Gastrocnemius medialis (tissue), 4 donors: ENCODE measurements around the gene ZIC2. TPM values are rescaled to one million over a fixed set of nuclear protein-coding genes. Genes with fewer than 3 reads are reported as not detected.
"Not testable (repeated sequence)": the region's sequence is repeated elsewhere in the genome, so short reads cannot be mapped to it uniquely, and the experiment has no call there.

Experiments
- ATAC-seq, 2 donors: fragments of 150-250 bp; one replicate each; pipeline ENCODE4 v1.9.1; 2016
- DNase-seq, 2 donors: peaks; one replicate each; pipeline ENCODE4 v3.0.0-alpha.2; 2019
- H3K27ac ChIP-seq, 4 donors: fragments of 200-600 bp; sonication (generic); 1 replicate in 1 of 4; 2 replicates in 3 of 4; pipeline ENCODE4 v1.5.1; 2016 to 2018; ENCODE audit warnings: mild to moderate bottlenecking in 2 of 4, moderate library complexity in 1 of 4
- H3K27me3 ChIP-seq, 3 donors: fragments of 200-600 bp; sonication (generic) in 2 of 3; 1 replicate in 1 of 3; 2 replicates in 2 of 3; pipeline versions ENCODE4 v1.5.1 to v1.6.0; 2016 to 2019; ENCODE audit warnings: mild to moderate bottlenecking in 1 of 3, moderate library complexity in 1 of 3
- H3K36me3 ChIP-seq, 2 donors: fragments of 200-600 bp; sonication (generic) in 1 of 2; one replicate each; pipeline ENCODE4 v1.5.1; 2017 to 2018
- H3K4me1 ChIP-seq, 2 donors: fragments of 200-600 bp; sonication (generic) in 1 of 2; one replicate each; pipeline ENCODE4 v1.5.1; 2016 to 2017; ENCODE audit warnings: mild to moderate bottlenecking in 2 of 2
- H3K4me3 ChIP-seq, 4 donors: fragments of 200-600 bp; sonication (generic) in 3 of 4; 1 replicate in 1 of 4; 2 replicates in 3 of 4; pipeline ENCODE4 v1.5.1; 2016 to 2019; ENCODE audit warnings: mild to moderate bottlenecking in 2 of 4
- H3K9me3 ChIP-seq, 3 donors: fragments of 200-600 bp; sonication (generic) in 2 of 3; 1 replicate in 1 of 3; 2 replicates in 2 of 3; pipeline ENCODE4 v1.5.1; 2016 to 2019
- POLR2A ChIP-seq, 2 donors: fragments of 450-650 bp; IDR thresholded peaks; one replicate each; pipeline ENCODE4 v1.6.1; 2017; ENCODE audit warnings: antibody characterized with exemption in 2 of 2, mild to moderate bottlenecking in 2 of 2, moderate library complexity in 2 of 2
- in situ Hi-C, 4 donors: fragments of 200-750 bp; cut with MboI; loops; one replicate each; pipeline versions ENCODE4 v1.15.0 to v1.8.0; 2017; ENCODE audit warnings: low sequenced_read_pairs in 4 of 4
- intact Hi-C: fragments of 100-400 bp; cut with DNase I; formaldehyde crosslinking; loops from one replicate; pipeline ENCODE4 v1.15.1; 2023; ENCODE audit warnings: low total_unique reads
- total RNA-seq, 4 donors: library from RNA; depleted of rRNA; stranded (reverse); fragments of >200 nt; gene quantifications; one replicate each; pipeline versions ENCODE4 v1.1.0 to v1.2.3, GENCODE V29; 2016
- TF ChIP-seq, protein P1 (sequence below), 5 experiments: fragments of 450-650 bp in 3 of 5; fragments of 200-600 bp in 2 of 5; sonication (generic) in 2 of 5; IDR thresholded peaks in 4 of 5; conservative IDR thresholded peaks in 1 of 5; 1 replicate in 4 of 5; 2 replicates in 1 of 5; pipeline ENCODE4 v1.5.1; 2016 to 2019; ENCODE audit warnings: antibody characterized with exemption in 5 of 5, mild to moderate bottlenecking in 3 of 5, moderate library complexity in 3 of 5

Gene ZIC2
- total RNA-seq, 4 donors from 2014 or later = not detected

DNA sequence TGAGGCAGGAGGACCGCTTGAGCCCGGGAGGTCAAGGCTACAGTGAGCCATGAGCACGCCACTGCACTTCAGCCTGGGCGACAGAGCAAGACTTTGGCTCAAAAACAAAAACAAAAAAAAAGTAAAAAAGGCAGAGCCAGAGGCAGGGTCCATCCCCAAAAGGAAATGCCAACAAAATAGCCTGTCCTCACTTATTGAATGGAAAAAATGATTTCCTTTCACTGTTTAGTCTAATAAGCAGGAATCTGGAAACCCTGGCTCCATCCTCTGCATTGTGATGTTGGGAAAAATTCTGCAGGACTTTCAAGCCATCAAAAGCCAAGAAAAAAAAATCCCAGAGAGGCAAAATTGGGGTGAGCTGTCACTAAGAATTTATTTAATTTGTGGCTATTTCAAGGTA is 33.2 kb upstream of the ZIC2 start:
- DNase-seq (no peak), ATAC-seq (no peak)
- Histone ChIP-seq H3K4me1 (no peaks in the 10 kb centered on the region), H3K4me3 (no peak overlapping the region), H3K9me3 (no peaks in the 10 kb centered on the region), H3K36me3 (no peaks in the 10 kb centered on the region), H3K27me3 (peaks cover 37 to 66% (median 57%) of the 10 kb centered on the region in 3 donors), H3K27ac (no peak overlapping the region)
- intact Hi-C loops (no loop called here), in situ Hi-C loops (no loop called here)
- TF ChIP-seq POLR2A (IDR thresholded peaks at IDR 0.05) = no peak
- TF ChIP-seq, protein P1, sequence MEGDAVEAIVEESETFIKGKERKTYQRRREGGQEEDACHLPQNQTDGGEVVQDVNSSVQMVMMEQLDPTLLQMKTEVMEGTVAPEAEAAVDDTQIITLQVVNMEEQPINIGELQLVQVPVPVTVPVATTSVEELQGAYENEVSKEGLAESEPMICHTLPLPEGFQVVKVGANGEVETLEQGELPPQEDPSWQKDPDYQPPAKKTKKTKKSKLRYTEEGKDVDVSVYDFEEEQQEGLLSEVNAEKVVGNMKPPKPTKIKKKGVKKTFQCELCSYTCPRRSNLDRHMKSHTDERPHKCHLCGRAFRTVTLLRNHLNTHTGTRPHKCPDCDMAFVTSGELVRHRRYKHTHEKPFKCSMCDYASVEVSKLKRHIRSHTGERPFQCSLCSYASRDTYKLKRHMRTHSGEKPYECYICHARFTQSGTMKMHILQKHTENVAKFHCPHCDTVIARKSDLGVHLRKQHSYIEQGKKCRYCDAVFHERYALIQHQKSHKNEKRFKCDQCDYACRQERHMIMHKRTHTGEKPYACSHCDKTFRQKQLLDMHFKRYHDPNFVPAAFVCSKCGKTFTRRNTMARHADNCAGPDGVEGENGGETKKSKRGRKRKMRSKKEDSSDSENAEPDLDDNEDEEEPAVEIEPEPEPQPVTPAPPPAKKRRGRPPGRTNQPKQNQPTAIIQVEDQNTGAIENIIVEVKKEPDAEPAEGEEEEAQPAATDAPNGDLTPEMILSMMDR (IDR thresholded peaks at IDR 0.05 in 4 of 5, conservative IDR thresholded peaks at IDR 0.05 in 1 of 5) = no peak

DNA sequence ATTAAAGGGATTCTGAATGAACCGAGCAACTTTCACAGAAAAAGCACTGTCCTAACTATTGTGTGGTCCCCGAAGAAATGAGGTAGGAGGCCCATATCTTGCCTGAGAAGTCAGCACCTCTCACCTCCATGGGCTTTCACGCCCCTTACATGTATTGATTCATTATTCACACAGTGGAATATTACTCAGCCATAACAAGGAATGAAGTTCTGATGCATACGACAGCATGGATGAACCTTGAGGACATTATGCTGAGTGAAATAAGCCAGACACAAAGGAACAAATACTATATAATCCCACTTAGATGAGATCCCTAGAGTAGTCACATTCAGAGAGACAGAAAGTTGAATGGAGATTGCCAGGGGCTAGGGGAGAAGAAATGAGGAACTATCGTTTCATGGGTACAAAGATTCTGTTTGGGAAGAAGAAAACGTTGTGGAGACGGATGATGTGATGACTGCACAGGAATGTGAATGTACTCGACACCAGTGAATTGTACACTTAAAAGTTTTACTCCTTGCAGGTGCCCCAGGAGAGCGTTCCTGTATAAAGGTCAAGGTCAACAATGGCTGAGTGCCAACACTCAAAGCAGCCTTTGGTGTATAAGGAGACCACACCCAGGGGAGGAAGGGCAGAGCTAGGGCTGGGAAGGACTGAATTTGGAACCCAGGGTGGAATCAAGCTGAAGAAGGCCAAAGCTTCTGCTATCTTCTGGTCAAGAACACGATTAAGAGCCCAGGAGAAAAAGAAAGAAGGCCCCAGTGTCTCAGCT is 32.5 kb upstream of the ZIC2 start:
- in situ Hi-C loops = no loop called here
- no peak for TF ChIP-seq POLR2A (IDR thresholded peaks at IDR 0.05)
- TF ChIP-seq, protein P1 (IDR thresholded peaks at IDR 0.05 in 4 of 5, conservative IDR thresholded peaks at IDR 0.05 in 1 of 5) = no peak
- ATAC-seq = no peak
- no peak overlapping the region for H3K4me3 ChIP-seq
- peaks cover 32 to 70% (median 64%) of the 10 kb centered on the region in 3 donors for H3K27me3 ChIP-seq
- H3K27ac ChIP-seq = no peak overlapping the region
- DNase-seq = no peak
- no peaks in the 10 kb centered on the region for H3K4me1 ChIP-seq
- intact Hi-C loops = no loop called here
- no peaks in the 10 kb centered on the region for H3K36me3 ChIP-seq
- H3K9me3 ChIP-seq = no peaks in the 10 kb centered on the region

DNA sequence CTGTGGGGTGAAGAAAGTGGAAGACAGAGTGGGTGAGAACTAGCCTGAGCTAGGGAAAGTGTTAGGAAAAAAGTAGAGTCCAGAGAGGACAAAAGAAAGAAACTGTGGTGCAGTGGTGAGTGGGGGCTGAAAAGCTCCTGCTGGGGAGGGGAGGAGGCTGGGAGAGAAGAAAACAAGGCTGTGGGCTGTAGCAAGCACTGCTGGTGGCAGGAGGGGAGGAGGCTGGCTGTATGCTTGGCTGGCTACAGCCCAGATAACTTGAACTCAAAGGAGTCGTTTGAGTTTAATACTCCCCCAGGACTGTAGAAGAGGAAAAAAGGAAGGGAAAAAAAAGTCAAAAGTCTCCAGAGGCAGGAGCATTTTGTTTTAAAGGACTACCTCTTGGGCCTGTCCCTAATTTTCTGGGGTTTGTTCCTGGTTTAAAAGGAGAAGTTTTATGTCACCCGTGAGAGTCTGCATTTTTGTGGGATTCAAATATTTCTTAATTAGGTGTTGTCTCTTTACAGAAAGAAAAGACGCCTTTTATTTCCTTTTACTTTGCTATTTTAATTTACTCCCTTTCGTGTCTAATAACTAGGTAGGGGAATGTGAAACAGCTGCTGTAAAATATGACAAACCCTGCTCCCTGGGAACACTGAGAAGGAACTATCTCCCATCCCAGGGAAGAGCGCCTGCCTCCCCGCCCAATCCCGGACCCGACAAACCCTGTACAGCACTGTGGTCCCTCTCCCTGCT is 31.7 kb upstream of the ZIC2 start:
- in situ Hi-C loops (no loop called here), intact Hi-C loops (no loop called here)
- no peak overlapping the region for H3K27ac ChIP-seq
- H3K36me3 ChIP-seq = no peaks in the 10 kb centered on the region
- no peaks in the 10 kb centered on the region for H3K4me1 ChIP-seq
- TF ChIP-seq POLR2A (IDR thresholded peaks at IDR 0.05) = no peak
- TF ChIP-seq, protein P1 (IDR thresholded peaks at IDR 0.05 in 4 of 5, conservative IDR thresholded peaks at IDR 0.05 in 1 of 5) = no peak
- no peak overlapping the region for H3K4me3 ChIP-seq
- DNase-seq = no peak
- H3K27me3 ChIP-seq = peaks cover 36 to 74% (median 70%) of the 10 kb centered on the region in 3 donors
- no peak for ATAC-seq
- no peaks in the 10 kb centered on the region for H3K9me3 ChIP-seq

DNA sequence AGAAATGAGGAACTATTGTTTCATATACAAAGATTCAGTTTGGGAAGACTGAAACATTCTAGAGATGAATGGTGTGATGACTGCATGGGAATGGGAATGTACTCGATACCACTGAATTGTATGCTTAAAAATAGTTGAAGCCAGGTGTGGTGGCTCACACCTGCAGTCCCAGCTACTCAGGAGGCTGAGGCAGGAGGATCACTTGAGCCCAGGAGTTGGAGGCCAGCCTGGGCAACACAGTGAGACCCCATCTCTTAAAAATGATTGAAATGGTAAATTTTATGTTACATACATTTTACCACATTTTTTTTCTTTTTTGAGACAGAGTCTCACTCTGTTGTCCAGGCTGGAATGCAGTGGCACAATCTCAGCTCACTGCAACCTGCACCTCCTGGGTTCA is 29.9 kb upstream of the ZIC2 start:
- ATAC-seq, intact Hi-C loops, DNase-seq, H3K27ac ChIP-seq, H3K9me3 ChIP-seq, H3K36me3 ChIP-seq, H3K4me3 ChIP-seq, in situ Hi-C loops: not testable (repeated sequence)
- Histone ChIP-seq H3K27me3 (peaks cover 55 to 81% (median 74%) of the 10 kb centered on the region in 3 donors), H3K4me1 (peaks cover 8 to 12% of the 10 kb centered on the region in 2 donors)

DNA sequence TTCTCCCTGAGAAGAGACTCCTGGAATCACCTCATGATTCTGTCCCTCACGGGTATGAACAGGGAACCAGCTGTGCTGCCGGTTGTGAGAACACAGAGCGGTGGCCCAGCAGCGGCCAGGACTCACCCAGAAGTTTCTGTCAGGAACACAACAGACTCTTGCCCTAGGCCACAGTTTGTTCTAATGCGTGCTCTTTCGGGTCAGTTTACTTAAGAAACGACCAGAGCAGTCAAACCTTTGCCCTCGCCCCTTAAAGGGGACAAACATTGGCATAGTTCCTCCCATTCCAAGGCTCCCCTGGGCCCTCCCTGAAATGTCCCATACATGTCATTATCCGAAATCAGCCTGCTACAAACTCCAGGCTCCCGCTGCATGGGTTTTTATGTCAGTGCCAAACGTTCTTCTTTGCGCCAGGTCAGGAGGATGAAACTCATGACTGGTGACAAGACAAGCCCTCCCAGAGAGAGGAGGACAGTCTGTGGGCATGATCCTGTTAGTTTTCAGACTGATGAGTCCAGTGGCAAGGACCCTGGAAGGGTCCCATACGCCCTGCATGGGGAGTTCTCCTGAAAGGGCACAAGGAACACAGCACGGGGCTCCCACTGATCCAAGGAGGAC is 28.3 kb upstream of the ZIC2 start:
- no peak overlapping the region for H3K27ac ChIP-seq
- intact Hi-C loops = no loop called here
- no peak overlapping the region for H3K4me3 ChIP-seq
- no peak for ATAC-seq
- no peak for DNase-seq
- peaks cover 61 to 85% (median 77%) of the 10 kb centered on the region in 3 donors for H3K27me3 ChIP-seq
- H3K9me3 ChIP-seq = no peaks in the 10 kb centered on the region
- no peaks in the 10 kb centered on the region for H3K36me3 ChIP-seq
- peaks cover 18 to 19% of the 10 kb centered on the region in 2 donors for H3K4me1 ChIP-seq
- in situ Hi-C loops = no loop called here
- TF ChIP-seq POLR2A (IDR thresholded peaks at IDR 0.05) = no peak
- TF ChIP-seq, protein P1 (IDR thresholded peaks at IDR 0.05 in 4 of 5, conservative IDR thresholded peaks at IDR 0.05 in 1 of 5) = no peak
